PFSK-1 (cell line): ENCODE measurements around the gene MAP1S.

Source experiments
- FOXP2 ChIP-seq: optimal IDR thresholded peaks from 2 replicates; pipeline ENCODE3; 2011; ENCODE audit warnings: borderline replicate concordance, control low read depth, inconsistent platforms; ENCODE audit not compliant: insufficient read depth; ENCODE audit errors: extremely low read length, extremely low read depth
- POLR2AphosphoS5 ChIP-seq: IDR thresholded peaks from 2 replicates; pipeline ENCODE4 v1.6.1; 2012; ENCODE audit warnings: low read depth, mild to moderate bottlenecking, control low read depth, low read length, moderate library complexity
- SIN3A ChIP-seq: IDR thresholded peaks from 2 replicates; pipeline ENCODE4 v1.6.1; 2012; ENCODE audit warnings: mild to moderate bottlenecking, low read length, moderate library complexity, borderline replicate concordance; ENCODE audit not compliant: insufficient read depth
- TAF1 ChIP-seq: IDR thresholded peaks from 2 replicates; pipeline ENCODE4 v1.6.1; 2012; ENCODE audit warnings: low read length, control low read depth, borderline replicate concordance; ENCODE audit not compliant: insufficient read depth
- TF ChIP-seq, protein P1 (sequence below), 2 experiments: IDR thresholded peaks; 2 replicates each; pipeline versions ENCODE4 v1.6.1 to v1.8.0; 2011 to 2012; ENCODE audit warnings: low read depth in 2 of 2, low read length in 2 of 2, control low read depth in 1 of 2, inconsistent platforms in 1 of 2, mild to moderate bottlenecking in 1 of 2, moderate library complexity in 1 of 2; ENCODE audit not compliant: insufficient read depth in 1 of 2

The MAP1S gene

DNA sequence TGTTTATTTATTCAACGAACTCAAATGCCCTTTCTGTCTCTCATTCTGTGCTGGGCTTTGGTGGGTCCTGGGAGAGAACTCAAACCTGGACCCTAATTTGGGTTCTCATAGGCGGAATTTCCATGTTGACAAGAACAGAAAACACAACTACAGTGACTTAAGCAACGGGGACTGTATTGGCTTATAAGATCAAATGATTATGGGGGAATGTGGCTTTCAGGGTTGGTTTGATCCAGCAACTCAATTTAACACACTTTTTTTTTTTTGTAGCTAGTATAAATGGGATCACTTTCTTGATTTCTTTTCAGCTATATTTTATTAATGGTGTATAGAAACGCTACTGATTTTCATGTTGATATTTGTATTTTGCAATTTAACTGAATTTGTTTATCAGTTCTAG is 41.9 kb downstream of the MAP1S start:
- TF ChIP-seq TAF1 (no peak), POLR2AphosphoS5 (no peak), FOXP2 (no peak), SIN3A (no peak)
- TF ChIP-seq, protein P1, sequence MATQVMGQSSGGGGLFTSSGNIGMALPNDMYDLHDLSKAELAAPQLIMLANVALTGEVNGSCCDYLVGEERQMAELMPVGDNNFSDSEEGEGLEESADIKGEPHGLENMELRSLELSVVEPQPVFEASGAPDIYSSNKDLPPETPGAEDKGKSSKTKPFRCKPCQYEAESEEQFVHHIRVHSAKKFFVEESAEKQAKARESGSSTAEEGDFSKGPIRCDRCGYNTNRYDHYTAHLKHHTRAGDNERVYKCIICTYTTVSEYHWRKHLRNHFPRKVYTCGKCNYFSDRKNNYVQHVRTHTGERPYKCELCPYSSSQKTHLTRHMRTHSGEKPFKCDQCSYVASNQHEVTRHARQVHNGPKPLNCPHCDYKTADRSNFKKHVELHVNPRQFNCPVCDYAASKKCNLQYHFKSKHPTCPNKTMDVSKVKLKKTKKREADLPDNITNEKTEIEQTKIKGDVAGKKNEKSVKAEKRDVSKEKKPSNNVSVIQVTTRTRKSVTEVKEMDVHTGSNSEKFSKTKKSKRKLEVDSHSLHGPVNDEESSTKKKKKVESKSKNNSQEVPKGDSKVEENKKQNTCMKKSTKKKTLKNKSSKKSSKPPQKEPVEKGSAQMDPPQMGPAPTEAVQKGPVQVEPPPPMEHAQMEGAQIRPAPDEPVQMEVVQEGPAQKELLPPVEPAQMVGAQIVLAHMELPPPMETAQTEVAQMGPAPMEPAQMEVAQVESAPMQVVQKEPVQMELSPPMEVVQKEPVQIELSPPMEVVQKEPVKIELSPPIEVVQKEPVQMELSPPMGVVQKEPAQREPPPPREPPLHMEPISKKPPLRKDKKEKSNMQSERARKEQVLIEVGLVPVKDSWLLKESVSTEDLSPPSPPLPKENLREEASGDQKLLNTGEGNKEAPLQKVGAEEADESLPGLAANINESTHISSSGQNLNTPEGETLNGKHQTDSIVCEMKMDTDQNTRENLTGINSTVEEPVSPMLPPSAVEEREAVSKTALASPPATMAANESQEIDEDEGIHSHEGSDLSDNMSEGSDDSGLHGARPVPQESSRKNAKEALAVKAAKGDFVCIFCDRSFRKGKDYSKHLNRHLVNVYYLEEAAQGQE (IDR thresholded peaks at IDR 0.05; ENCODE audit: insufficient read depth in 1 of 2, low read depth in 2 of 2, low read length in 2 of 2), result no peak

GRCh38 chr19:17762505-17763229 is 43.4 kb downstream of the MAP1S start:
- no peak for TF ChIP-seq TAF1
- TF ChIP-seq, protein P1 (IDR thresholded peaks at IDR 0.05; ENCODE audit: insufficient read depth in 1 of 2, low read depth in 2 of 2, low read length in 2 of 2), result no peak
- TF ChIP-seq POLR2AphosphoS5, result no peak
- no peak for TF ChIP-seq FOXP2

- no peak for TF ChIP-seq SIN3A
- TF ChIP-seq, protein P1 (IDR thresholded peaks at IDR 0.05; ENCODE audit: insufficient read depth in 1 of 2, low read depth in 2 of 2, low read length in 2 of 2), result no peak
- no peak for TF ChIP-seq POLR2AphosphoS5
- TF ChIP-seq FOXP2, result no peak
- TF ChIP-seq TAF1, result no peak
Observed at GRCh38 chr19:17764348-17764747, 45.1 kb downstream of the MAP1S start.

DNA sequence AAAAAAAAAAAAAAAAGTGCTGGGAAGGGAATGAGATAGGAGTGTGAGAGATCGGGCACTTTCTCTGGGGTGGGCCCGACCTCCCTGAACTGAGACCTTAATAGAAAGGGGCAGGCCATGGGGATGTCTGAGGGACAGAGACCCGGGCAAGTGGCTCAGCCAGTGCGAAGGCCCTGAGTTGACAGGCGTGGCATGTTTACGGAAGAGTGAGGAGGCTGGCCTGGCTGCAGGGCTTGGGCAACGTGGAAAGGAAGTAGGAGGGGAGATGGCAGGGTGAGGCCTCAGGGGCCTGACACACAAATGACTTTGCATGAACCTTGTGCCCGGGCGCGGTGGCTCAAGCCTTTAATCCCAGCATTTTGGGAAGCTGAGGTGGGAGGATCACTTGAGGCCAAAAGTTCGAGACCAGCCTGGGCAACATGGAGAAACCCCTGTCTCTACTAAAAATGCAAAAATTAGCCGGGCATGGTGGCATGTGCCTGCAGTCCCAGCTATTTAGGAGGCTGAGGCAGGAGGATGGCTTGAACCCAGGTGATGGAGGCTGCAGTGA is 45.9 kb downstream of the MAP1S start:
- TF ChIP-seq FOXP2, result peak; percentile 96
- TF ChIP-seq, protein P1 (IDR thresholded peaks at IDR 0.05; ENCODE audit: insufficient read depth in 1 of 2, low read depth in 2 of 2, low read length in 2 of 2), result no peak
- TF ChIP-seq POLR2AphosphoS5, result no peak
- TF ChIP-seq TAF1, result no peak
- TF ChIP-seq SIN3A, result peak; percentile 91; the same call in 1 of the 2 replicates

DNA sequence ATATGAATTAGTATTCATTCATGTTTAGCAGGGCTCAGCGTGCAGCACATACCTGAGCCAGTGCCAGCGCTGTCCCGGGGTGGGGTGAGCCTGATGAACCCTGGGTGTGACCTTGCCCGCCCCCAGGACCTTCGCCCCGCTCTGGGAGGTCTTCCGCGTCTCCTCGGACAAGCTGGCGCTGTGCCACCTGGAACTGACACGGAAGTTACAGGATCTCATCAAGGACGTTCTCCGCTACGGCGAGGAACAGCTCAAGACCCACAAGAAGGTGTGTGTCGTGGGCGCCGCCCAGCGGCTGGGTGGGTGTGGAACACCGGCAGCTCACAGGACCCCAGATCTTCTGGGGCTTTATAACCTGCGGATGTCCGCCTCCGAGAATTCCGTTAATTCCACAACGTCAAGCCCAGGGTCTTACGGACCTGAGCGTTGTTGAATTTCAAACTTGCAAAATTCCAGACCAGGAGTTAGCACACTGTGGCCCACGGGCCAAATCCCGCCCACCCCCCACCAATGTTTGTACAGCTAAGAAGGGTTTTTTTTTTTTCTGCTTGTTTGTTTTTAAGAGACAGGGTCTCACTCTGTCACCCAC is 47.4 kb downstream of the MAP1S start:
- no peak for TF ChIP-seq POLR2AphosphoS5
- TF ChIP-seq FOXP2, result peak; percentile 78
- TF ChIP-seq, protein P1 (IDR thresholded peaks at IDR 0.05; ENCODE audit: insufficient read depth in 1 of 2, low read depth in 2 of 2, low read length in 2 of 2), result 0 out of 4 replicates have a peak, but pooled peaks of 1 of the 2 experiments have one; percentile 38
- TF ChIP-seq TAF1, result no peak
- peak; percentile 65; the same call in 1 of the 2 replicates for TF ChIP-seq SIN3A
